ENCODE results near the gene TCF7L2.

Gene TCF7L2

GRCh38 chr10:113202011-113202410 lies 252.0 kb downstream of the TCF7L2 start:
- TF ChIP-seq CTCF (conservative IDR thresholded peaks at IDR 0.05), result no peak
- no peak overlapping the region for H3K27ac ChIP-seq

GRCh38 chr10:113207924-113208323 lies 257.9 kb downstream of the TCF7L2 start:
- TF ChIP-seq CTCF (conservative IDR thresholded peaks at IDR 0.05), result no peak
- no peak overlapping the region for H3K27ac ChIP-seq

GRCh38 chr10:113213035-113213434 lies 263.0 kb downstream of the TCF7L2 start:
- no peak overlapping the region for H3K27ac ChIP-seq
- no peak for TF ChIP-seq CTCF (conservative IDR thresholded peaks at IDR 0.05)

GRCh38 chr10:113214331-113214730 lies 264.3 kb downstream of the TCF7L2 start:
- H3K27ac ChIP-seq, result no peak overlapping the region

GRCh38 chr10:113216102-113216501 lies 266.1 kb downstream of the TCF7L2 start:
- no peak overlapping the region for H3K27ac ChIP-seq
- TF ChIP-seq CTCF (conservative IDR thresholded peaks at IDR 0.05), result peak; percentile 54

More at GRCh38 chr10:113214331-113214730, 264.3 kb downstream of the TCF7L2 start:
- TF ChIP-seq CTCF (conservative IDR thresholded peaks at IDR 0.05), result no peak
